ENCODE results near the gene PRRT4. TPM values are rescaled to one million over a fixed set of nuclear protein-coding genes. Genes with fewer than 3 reads are reported as not detected.

PRRT4 gene
- total and polyA plus RNA-seq, 3 donors from 2014 or later, result 0.16 to 1.1 (median 1.1) TPM

GRCh38 chr7:128404886-128405470, 43.5 kb upstream of the PRRT4 start:
- Histone ChIP-seq H3K9me3 (no peaks in the 10 kb centered on the region), H3K4me3 (peak overlapping the region; percentile 61 to 83), H3K27me3 (no peaks in the 10 kb centered on the region), H3K4me1 (peaks cover 26% of the 10 kb centered on the region), H3K27ac (peak overlapping the region; percentile 30 to 55), H3K36me3 (ENCODE audit: low read depth, missing control alignments) (no peaks in the 10 kb centered on the region)
- WGBS, 2 donors, result 34 to 35% methylated on average over 7 to 13 of the region's 13 CpGs
- DNase-seq, result no peak
- TF ChIP-seq, protein P1, sequence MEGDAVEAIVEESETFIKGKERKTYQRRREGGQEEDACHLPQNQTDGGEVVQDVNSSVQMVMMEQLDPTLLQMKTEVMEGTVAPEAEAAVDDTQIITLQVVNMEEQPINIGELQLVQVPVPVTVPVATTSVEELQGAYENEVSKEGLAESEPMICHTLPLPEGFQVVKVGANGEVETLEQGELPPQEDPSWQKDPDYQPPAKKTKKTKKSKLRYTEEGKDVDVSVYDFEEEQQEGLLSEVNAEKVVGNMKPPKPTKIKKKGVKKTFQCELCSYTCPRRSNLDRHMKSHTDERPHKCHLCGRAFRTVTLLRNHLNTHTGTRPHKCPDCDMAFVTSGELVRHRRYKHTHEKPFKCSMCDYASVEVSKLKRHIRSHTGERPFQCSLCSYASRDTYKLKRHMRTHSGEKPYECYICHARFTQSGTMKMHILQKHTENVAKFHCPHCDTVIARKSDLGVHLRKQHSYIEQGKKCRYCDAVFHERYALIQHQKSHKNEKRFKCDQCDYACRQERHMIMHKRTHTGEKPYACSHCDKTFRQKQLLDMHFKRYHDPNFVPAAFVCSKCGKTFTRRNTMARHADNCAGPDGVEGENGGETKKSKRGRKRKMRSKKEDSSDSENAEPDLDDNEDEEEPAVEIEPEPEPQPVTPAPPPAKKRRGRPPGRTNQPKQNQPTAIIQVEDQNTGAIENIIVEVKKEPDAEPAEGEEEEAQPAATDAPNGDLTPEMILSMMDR (IDR thresholded peaks at IDR 0.05), result no peak
- TF ChIP-seq POLR2A (IDR thresholded peaks at IDR 0.05), result no peak
- intact Hi-C loops (cut with DNase I; ENCODE audit: low total_unique reads), result no loop called here

- TF ChIP-seq POLR2A (IDR thresholded peaks at IDR 0.05), result no peak
- TF ChIP-seq, protein P1 (IDR thresholded peaks at IDR 0.05), result no peak
- Histone ChIP-seq H3K27me3 (no peaks in the 10 kb centered on the region), H3K9me3 (no peaks in the 10 kb centered on the region), H3K4me1 (peaks cover 22% of the 10 kb centered on the region), H3K36me3 (ENCODE audit: low read depth, missing control alignments) (no peaks in the 10 kb centered on the region), H3K4me3 (no peak overlapping the region), H3K27ac (no peak overlapping the region)
- 72 to 78% methylated on average over 7 to 9 of the region's 9 CpGs for WGBS, 2 donors
- DNase-seq, result no peak
- intact Hi-C loops (cut with DNase I; ENCODE audit: low total_unique reads), result no loop called here
Observed at GRCh38 chr7:128404143-128404681, 42.7 kb upstream of the PRRT4 start.

DNA sequence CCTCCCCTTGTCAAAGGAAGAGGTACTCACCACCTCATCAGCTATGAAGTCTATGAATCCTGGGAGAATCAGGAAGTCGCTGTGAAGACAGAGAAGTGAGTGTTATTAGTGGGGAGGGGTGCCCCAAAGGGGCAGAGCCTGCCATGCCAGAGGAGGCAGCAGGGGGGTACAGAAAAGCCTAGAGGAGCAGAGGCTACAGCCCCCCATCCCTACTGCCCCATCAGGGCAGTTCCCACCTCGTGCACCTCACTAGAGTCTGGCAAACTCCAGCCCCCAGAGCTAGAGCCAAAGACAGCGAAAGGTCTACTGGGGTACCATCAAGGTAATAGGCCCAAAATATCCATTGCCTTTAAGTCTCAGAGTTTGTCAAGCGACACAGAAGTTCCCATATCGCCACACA, 42.2 kb upstream of the PRRT4 start:
- H3K27ac ChIP-seq, result no peak overlapping the region
- 85 to 91% methylated on average over 5 of the region's 5 CpGs for WGBS, 2 donors
- H3K9me3 ChIP-seq, result no peaks in the 10 kb centered on the region
- H3K4me3 ChIP-seq, result no peak overlapping the region
- TF ChIP-seq, protein P1 (IDR thresholded peaks at IDR 0.05), result no peak
- no peak for TF ChIP-seq POLR2A (IDR thresholded peaks at IDR 0.05)
- H3K4me1 ChIP-seq, result peaks cover 17% of the 10 kb centered on the region
- H3K27me3 ChIP-seq, result no peaks in the 10 kb centered on the region
- no peak for DNase-seq
- H3K36me3 ChIP-seq (ENCODE audit: low read depth, missing control alignments), result no peaks in the 10 kb centered on the region
- intact Hi-C loops (cut with DNase I; ENCODE audit: low total_unique reads), result no loop called here

GRCh38 chr7:128402356-128402755, 40.9 kb upstream of the PRRT4 start:
- WGBS, 2 donors, result 78 to 90% methylated on average over 2 of the region's 2 CpGs
- Histone ChIP-seq H3K36me3 (ENCODE audit: low read depth, missing control alignments) (no peaks in the 10 kb centered on the region), H3K9me3 (no peaks in the 10 kb centered on the region), H3K4me3 (no peak overlapping the region), H3K27ac (no peak overlapping the region), H3K27me3 (no peaks in the 10 kb centered on the region), H3K4me1 (peaks cover 16% of the 10 kb centered on the region)
- DNase-seq, result no peak
- TF ChIP-seq, protein P1 (IDR thresholded peaks at IDR 0.05), result no peak
- TF ChIP-seq POLR2A (IDR thresholded peaks at IDR 0.05), result no peak
- intact Hi-C loops (cut with DNase I; ENCODE audit: low total_unique reads), result no loop called here

DNA sequence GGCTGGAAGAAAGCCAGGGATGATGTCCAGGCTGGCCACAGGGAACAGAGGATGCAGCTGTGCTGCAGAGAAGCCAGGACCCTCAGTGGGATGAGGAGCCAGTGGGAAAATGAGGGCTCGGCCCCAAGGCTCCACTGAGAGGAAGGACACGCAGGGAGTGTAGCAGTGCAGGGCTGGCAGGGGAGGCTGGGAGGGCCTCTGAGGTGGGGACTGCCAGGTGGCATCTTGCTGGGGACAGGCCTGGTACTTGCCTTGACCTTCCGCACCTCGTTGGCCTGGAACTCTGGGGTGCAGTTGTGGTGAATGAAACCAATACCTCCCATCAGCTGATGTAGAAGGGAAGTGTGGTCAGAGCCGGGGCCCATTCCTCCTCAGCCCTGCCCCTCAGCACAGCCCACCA, 39.1 kb upstream of the PRRT4 start:
- H3K36me3 ChIP-seq (ENCODE audit: low read depth, missing control alignments), result no peaks in the 10 kb centered on the region
- no peak overlapping the region for H3K27ac ChIP-seq
- H3K4me3 ChIP-seq, result no peak overlapping the region
- DNase-seq, result no peak
- no peak for TF ChIP-seq POLR2A (IDR thresholded peaks at IDR 0.05)
- TF ChIP-seq, protein P1 (IDR thresholded peaks at IDR 0.05), result no peak
- 78 to 87% methylated on average over 4 to 5 of the region's 5 CpGs for WGBS, 2 donors
- intact Hi-C loops (cut with DNase I; ENCODE audit: low total_unique reads), result no loop called here
- no peaks in the 10 kb centered on the region for H3K9me3 ChIP-seq
- H3K27me3 ChIP-seq, result no peaks in the 10 kb centered on the region
- H3K4me1 ChIP-seq, result peaks cover 6% of the 10 kb centered on the region

Measured in testis (tissue), 3 donors.